GM19099 (cell line): ENCODE measurements around the gene EFNB2.

ENCODE experiments used
- POLR2A ChIP-seq: IDR thresholded peaks from 3 replicates; pipeline ENCODE4 v1.6.1; 2011; ENCODE audit warnings: low read depth; ENCODE audit not compliant: insufficient read length; ENCODE audit errors: extremely low read depth

The EFNB2 gene

GRCh38 chr13:106491463-106491862, 44.0 kb downstream of the EFNB2 start:
- no peak for TF ChIP-seq POLR2A

- no peak for TF ChIP-seq POLR2A
Measured at GRCh38 chr13:106490569-106491321, 44.7 kb downstream of the EFNB2 start.

DNA sequence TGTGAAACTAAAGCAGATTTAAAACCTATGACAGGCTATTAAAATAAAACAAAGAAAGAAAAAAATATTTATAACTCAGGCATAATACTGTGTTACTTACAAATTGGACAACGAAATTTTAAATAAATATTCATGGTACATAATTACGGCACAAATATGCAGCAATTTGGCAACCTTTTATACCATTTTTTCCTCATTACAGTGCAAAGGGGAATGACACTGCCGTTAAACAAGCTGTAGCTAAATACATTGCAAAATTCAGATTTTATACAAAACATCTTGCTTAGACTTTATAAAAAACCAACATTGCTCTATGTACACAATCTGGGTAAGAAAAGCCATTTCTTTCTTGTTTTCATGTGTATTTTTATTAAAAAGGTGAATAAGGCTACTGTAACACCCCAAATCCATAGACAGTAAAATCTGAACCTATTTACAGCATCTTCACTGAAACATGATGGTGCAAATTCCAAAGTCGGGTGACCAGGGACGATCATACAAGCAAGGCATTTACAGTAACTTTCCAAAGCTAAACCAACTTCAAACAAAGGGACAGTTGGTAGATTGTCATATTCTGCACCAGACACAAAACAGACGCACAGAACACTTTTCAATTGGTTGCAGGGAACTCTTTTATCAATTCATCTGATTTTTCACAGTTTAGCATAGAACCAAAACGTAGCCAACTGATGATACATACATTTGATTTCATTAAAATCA, 45.5 kb downstream of the EFNB2 start:
- TF ChIP-seq POLR2A = no peak

DNA sequence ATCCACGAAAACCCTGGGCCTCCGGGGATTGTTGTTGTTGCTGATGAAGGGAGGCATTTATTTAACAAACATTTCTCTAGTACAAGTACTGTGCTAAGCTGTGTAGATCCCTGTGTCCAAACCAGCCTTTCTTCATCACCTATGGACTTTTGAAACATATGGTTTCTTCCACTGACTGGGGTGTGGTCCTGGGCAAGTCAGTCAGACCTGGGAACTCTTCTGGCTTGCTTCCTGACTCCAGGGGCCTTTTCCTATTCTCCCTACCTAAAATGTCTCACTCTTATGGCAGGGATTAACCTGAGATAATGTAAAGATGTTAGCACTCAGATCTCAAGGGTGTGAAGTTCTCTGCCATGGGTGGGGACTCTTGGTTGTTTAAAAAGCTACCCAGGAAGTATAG, 46.8 kb downstream of the EFNB2 start:
- no peak for TF ChIP-seq POLR2A

DNA sequence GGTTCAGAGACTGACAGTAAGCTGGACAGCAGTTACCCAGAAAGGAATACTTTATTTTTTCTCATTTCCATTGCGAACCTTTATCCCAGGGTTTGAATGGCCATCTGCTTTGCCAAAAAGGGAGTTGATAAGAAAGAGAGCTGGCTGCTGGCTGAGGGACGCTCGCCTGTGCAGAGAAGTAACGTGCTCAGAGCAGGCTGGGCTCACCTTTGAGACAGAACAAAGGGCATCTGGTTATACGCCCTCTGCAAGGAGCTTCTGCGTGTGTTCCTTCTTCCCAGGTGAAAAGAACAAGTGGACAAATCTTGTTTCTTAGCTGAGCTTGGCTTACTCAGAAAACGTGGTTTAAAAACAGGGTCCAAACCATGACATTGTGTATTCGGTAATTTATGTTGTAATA, 47.4 kb downstream of the EFNB2 start:
- TF ChIP-seq POLR2A = no peak

- TF ChIP-seq POLR2A = no peak
Measured at GRCh38 chr13:106487129-106487528, 48.3 kb downstream of the EFNB2 start.

DNA sequence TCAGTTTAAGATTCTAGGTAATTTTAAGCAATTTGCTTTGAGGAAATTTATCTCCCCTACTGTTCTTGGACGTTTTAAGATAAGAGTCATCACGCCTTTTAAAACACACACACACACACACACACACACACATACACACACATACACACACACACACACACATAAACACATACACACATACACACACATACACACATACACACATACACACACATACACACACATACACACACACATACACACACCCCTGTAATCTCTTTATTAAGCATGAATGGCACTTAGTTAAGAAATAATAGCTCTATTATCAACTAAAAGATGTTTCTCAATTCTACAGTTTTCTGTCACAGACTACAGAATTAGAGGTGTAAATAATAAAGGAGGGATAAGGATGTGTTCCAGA, 49.2 kb downstream of the EFNB2 start:
- TF ChIP-seq POLR2A = no peak

DNA sequence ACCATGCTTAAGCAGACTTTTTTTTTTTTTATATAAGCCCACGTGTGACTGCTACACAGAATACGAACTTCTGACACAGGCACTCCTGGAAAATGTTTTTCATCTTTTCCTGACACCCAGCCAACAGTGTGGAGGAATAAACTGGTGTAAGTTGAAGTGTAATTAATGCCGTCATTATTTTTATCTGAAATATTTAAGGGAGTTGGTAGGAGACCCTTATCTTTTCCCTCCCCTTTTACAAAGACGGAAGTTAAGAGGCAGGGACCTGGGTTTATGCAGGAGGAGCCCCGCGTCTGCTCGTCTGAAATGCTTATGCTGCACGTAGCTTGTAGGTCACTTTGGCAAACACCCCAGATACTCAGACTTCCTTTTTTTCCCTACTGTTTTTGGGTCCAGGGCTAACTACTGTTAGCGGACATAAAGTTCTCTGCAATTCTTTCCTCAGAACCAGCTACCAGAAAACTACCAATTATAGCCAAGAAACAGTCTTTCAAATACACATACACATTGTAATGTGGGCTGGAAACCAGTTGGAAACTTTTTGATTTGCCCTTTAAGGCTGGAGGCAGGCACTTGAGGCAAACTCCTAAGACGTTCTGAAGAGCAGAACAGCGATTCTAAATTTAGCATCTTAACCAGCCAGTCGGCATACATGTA, 50.8 kb downstream of the EFNB2 start:
- no peak for TF ChIP-seq POLR2A

- no peak for TF ChIP-seq POLR2A
Measured at GRCh38 chr13:106484084-106484483, 51.4 kb downstream of the EFNB2 start.

DNA sequence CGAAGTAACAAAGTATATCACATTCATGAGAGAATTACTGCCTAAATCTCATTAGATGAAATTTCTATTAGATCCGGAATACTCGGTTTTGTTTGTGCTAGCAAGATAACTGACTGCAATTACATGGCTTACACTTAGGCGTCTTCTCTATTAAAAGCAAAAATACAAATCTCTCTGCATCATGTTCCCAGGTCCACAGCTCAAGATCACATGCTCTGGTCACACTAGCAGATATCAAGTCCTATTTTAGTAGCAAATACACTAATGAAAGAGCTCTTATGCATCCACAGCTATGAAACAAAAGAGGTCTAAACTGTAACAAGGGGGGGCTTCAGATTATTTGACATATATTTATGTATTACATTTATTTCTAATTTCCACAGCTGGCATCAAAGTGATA, 53.5 kb downstream of the EFNB2 start:
- no peak for TF ChIP-seq POLR2A

- no peak for TF ChIP-seq POLR2A
Measured at GRCh38 chr13:106480351-106480910, 55.0 kb downstream of the EFNB2 start.

DNA sequence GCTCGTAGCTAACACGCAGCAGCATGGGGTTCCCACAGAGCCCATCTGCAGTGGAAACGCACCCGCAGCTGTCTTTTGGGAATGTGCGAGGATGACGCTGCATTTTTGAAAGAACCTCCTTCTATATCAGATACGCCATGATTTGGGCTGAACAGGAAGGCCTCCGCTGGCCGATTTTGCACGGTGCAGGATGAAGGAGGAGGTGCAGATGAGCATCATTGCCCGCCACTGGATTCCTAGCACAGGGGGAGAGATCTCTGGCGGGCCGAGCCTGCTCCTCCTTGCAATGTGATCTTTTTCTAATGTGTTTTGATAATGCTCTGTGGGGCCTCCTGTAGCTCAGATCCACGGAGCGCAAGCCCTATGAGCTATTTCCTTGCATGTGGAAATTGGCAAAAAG, 55.5 kb downstream of the EFNB2 start:
- no peak for TF ChIP-seq POLR2A

GRCh38 chr13:106478116-106478515, 57.3 kb downstream of the EFNB2 start:
- no peak for TF ChIP-seq POLR2A

- no peak for TF ChIP-seq POLR2A
Measured at GRCh38 chr13:106477303-106477702, 58.2 kb downstream of the EFNB2 start.

DNA sequence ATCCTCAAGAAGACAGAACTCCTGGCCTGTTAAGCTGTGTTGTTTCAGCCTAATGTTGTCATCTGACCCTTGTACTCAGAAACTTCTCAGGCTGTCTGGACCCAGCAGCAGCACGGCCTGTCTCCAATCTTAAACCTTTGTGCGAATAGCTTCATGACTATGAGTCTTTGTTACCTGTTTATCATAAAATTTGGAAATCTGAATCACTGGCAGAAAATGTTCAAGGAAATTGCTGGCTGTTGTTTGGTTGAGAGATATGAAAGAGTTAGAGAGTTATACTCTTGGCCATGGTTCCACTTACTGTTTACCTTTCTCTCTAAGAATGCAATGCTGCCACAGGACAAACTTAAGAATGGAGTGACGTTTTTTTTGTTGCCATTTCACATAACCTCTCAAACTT, 59.6 kb downstream of the EFNB2 start:
- no peak for TF ChIP-seq POLR2A

- TF ChIP-seq POLR2A = no peak
Measured at GRCh38 chr13:106474912-106475311, 60.5 kb downstream of the EFNB2 start.

DNA sequence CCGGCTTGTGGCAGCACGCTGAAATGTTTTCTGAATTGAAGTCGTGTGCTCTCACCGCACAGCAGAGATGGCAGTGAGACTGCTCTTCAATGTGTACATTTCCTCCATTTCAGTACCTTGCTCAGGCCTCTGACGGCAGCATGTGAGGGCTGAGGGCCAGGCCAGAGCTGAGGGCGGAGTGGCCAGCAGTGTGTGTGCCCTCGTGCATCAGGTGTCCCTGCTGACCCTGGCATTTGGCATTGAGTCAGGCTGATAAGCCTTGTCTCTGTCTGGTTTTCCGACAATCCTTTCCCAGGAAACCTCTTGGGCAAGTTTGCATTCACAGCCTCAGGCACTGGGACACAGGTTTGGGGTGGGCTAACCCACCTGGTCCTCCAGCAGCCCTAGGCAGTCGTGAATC, 62.3 kb downstream of the EFNB2 start:
- no peak for TF ChIP-seq POLR2A

DNA sequence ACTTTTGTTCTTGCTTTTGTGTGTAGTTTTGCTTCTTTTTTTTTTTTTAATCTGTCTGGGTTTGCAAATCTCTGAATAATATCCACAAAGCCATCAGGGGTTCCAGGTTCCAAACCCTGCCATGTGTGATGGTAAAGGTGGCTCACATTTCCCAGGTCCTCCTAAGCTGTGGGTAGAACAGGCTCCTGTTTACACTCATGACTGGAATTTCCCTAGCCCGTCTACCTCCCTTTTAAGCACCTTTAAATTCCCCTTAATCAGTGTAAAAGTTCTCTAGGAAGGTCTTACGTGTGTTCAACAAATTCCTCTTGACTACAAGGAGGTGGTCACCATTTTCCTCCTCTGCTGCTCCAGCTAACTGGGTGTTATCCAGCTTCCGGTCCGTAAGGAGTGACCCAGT, 62.8 kb downstream of the EFNB2 start:
- TF ChIP-seq POLR2A = no peak
